ENCODE data around the gene IARS2. TPM values are rescaled to one million over a fixed set of nuclear protein-coding genes. Genes with fewer than 3 reads are reported as not detected.

IARS2 gene
- 10 to 100 TPM; 65.7 to 86.5 (median 73.6) TPM for total RNA-seq
- long read RNA-seq, donor 1, transcript IARS2-201 (23 exons, 3,560 nt), result major isoform, 88 of 99 reads
- long read RNA-seq, donor 1, partial matches to known transcripts, result 7 of 99 reads
- long read RNA-seq, donor 1, other reads (novel, unspliced or antisense), result 4 of 99 reads
- long read RNA-seq, donor 2, transcript IARS2-201 (23 exons, 3,560 nt), result major isoform, 22 of 44 reads
- long read RNA-seq, donor 2, partial matches to known transcripts, result 19 of 44 reads
- long read RNA-seq, donor 2, other reads (novel, unspliced or antisense), result 3 of 44 reads

- peak; percentile 92 for ATAC-seq
Measured at GRCh38 chr1:220094016-220094911, at the start of gene IARS2. TSS of gene IARS2 (plus strand) at chr1:220094132. CDS start at chr1:220094217, 85 bp downstream.

GRCh38 chr1:220044678-220045355 lies 49.1 kb upstream of the IARS2 start:
- H3K36me3 ChIP-seq (ENCODE audit: low read depth), result no peaks in the 10 kb centered on the region
- ATAC-seq (no peak), DNase-seq (no peak)
- peaks cover 18% of the 10 kb centered on the region for H3K4me1 ChIP-seq (ENCODE audit: low read depth)
- no peak for TF ChIP-seq CTCF (IDR thresholded peaks at IDR 0.05)
- intact Hi-C loops (cut with DNase I, micrococcal nuclease), result no loop called here
- H3K9me3 ChIP-seq, result no peaks in the 10 kb centered on the region
- no peak overlapping the region for H3K4me3 ChIP-seq

More at GRCh38 chr1:220094016-220094911, at the start of gene IARS2:
- intact Hi-C loops (cut with DNase I, micrococcal nuclease), result loop anchor here in 1 of 2 donors (2.0 kb wide), 1 partner anchor 47 kb away; the partner anchor contains the start of gene EPRS1
- no peak for TF ChIP-seq CTCF (IDR thresholded peaks at IDR 0.05)
- H3K9me3 ChIP-seq, result no peaks in the 10 kb centered on the region
- H3K4me3 ChIP-seq, result peak within 1 kb of the TSS; percentile 83
- peaks cover 9% of the 10 kb centered on the region for H3K4me1 ChIP-seq (ENCODE audit: low read depth)
- DNase-seq, result peak; percentile 73 to 97 (median 94)
- H3K36me3 ChIP-seq (ENCODE audit: low read depth), result no peaks in the 10 kb centered on the region

- Histone ChIP-seq H3K4me1 (ENCODE audit: low read depth) (peaks cover 18% of the 10 kb centered on the region), H3K4me3 (peak overlapping the region; percentile 51), H3K36me3 (ENCODE audit: low read depth) (no peaks in the 10 kb centered on the region), H3K9me3 (no peaks in the 10 kb centered on the region)
- peak in 2 of 3 donors; percentile 15 to 30 for DNase-seq
- no peak for TF ChIP-seq CTCF (IDR thresholded peaks at IDR 0.05)
- intact Hi-C loops (cut with DNase I, micrococcal nuclease), result loop anchor here in 1 of 2 donors (2.0 kb wide), 1 partner anchor 49 kb away; the partner anchor contains the start of gene IARS2
- peak; percentile 32 for ATAC-seq
Measured at GRCh38 chr1:220045356-220046051, 48.4 kb upstream of the IARS2 start.

GRCh38 chr1:220046052-220046930 lies 47.6 kb upstream of the IARS2 start, which contains the start of gene EPRS1:
TSS of gene EPRS1 (minus strand) at chr1:220046505. CDS start at chr1:220046388, 117 bp downstream.
- ATAC-seq, result peak; percentile 99
- intact Hi-C loops (cut with DNase I, micrococcal nuclease), result loop anchor here in 1 of 2 donors (2.0 kb wide), 1 partner anchor 49 kb away; the partner anchor contains the start of gene IARS2

More at GRCh38 chr1:220046052-220046930, 47.6 kb upstream of the IARS2 start, which contains the start of gene EPRS1:
- TF ChIP-seq CTCF (IDR thresholded peaks at IDR 0.05), result peak; percentile 88
- H3K4me1 ChIP-seq (ENCODE audit: low read depth), result peaks cover 18% of the 10 kb centered on the region
- no peaks in the 10 kb centered on the region for H3K9me3 ChIP-seq
- no peaks in the 10 kb centered on the region for H3K36me3 ChIP-seq (ENCODE audit: low read depth)
- peak; percentile 93 to 97 (median 96) for DNase-seq
- H3K4me3 ChIP-seq, result peak within 1 kb of the TSS; percentile 51
